ENCODE measurements around the gene USP9X. TPM values are rescaled to one million over a fixed set of nuclear protein-coding genes. Genes with fewer than 3 reads are reported as not detected.
A peak's percentile ranks its signal among the peaks of the same experiment; 100 is the strongest.
"Not testable (repeated sequence)": the region's sequence is repeated elsewhere in the genome, so short reads cannot be mapped to it uniquely, and the experiment has no call there.

Gene USP9X
- total RNA-seq, 1 donor from 2014 or later: 75.3 TPM

GRCh38 chrX:41148553-41148952, 63.3 kb downstream of the USP9X start:
- no peaks in the 10 kb centered on the region for H3K27me3 Mint-ChIP-seq
- H3K36me3 Mint-ChIP-seq (ENCODE audit: insufficient read depth): peaks cover 11% of the 10 kb centered on the region
- TF ChIP-seq, protein P1, sequence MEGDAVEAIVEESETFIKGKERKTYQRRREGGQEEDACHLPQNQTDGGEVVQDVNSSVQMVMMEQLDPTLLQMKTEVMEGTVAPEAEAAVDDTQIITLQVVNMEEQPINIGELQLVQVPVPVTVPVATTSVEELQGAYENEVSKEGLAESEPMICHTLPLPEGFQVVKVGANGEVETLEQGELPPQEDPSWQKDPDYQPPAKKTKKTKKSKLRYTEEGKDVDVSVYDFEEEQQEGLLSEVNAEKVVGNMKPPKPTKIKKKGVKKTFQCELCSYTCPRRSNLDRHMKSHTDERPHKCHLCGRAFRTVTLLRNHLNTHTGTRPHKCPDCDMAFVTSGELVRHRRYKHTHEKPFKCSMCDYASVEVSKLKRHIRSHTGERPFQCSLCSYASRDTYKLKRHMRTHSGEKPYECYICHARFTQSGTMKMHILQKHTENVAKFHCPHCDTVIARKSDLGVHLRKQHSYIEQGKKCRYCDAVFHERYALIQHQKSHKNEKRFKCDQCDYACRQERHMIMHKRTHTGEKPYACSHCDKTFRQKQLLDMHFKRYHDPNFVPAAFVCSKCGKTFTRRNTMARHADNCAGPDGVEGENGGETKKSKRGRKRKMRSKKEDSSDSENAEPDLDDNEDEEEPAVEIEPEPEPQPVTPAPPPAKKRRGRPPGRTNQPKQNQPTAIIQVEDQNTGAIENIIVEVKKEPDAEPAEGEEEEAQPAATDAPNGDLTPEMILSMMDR (IDR thresholded peaks at IDR 0.05; ENCODE audit: unreplicated experiment): no peak
- H3K27ac Mint-ChIP-seq: peak overlapping the region; percentile 34
- no peak overlapping the region for H3K4me3 Mint-ChIP-seq (ENCODE audit: low read depth)
- no peaks in the 10 kb centered on the region for H3K4me1 Mint-ChIP-seq (ENCODE audit: low read depth)
- H3K9me3 Mint-ChIP-seq (ENCODE audit: low read depth): peaks cover 3% of the 10 kb centered on the region
- DNase-seq (ENCODE audit: low spot score, unreplicated experiment): no peak

- peaks cover 13% of the 10 kb centered on the region for H3K36me3 Mint-ChIP-seq (ENCODE audit: insufficient read depth)
- TF ChIP-seq, protein P1 (IDR thresholded peaks at IDR 0.05; ENCODE audit: unreplicated experiment): no peak
- no peak overlapping the region for H3K27ac Mint-ChIP-seq
- H3K4me1 Mint-ChIP-seq (ENCODE audit: low read depth): no peaks in the 10 kb centered on the region
- no peak overlapping the region for H3K4me3 Mint-ChIP-seq (ENCODE audit: low read depth)
- H3K9me3 Mint-ChIP-seq (ENCODE audit: low read depth): peaks cover 3% of the 10 kb centered on the region
- DNase-seq (ENCODE audit: low spot score, unreplicated experiment): no peak
- no peaks in the 10 kb centered on the region for H3K27me3 Mint-ChIP-seq
Measured at GRCh38 chrX:41150043-41150442, 64.8 kb downstream of the USP9X start.

GRCh38 chrX:41151726-41152125, 66.5 kb downstream of the USP9X start:
- not testable (repeated sequence) for H3K27me3 Mint-ChIP-seq; H3K4me3 Mint-ChIP-seq (ENCODE audit: low read depth); H3K4me1 Mint-ChIP-seq (ENCODE audit: low read depth); H3K9me3 Mint-ChIP-seq (ENCODE audit: low read depth); H3K27ac Mint-ChIP-seq; DNase-seq (ENCODE audit: low spot score, unreplicated experiment)
- H3K36me3 Mint-ChIP-seq (ENCODE audit: insufficient read depth): peaks cover 14% of the 10 kb centered on the region

DNA sequence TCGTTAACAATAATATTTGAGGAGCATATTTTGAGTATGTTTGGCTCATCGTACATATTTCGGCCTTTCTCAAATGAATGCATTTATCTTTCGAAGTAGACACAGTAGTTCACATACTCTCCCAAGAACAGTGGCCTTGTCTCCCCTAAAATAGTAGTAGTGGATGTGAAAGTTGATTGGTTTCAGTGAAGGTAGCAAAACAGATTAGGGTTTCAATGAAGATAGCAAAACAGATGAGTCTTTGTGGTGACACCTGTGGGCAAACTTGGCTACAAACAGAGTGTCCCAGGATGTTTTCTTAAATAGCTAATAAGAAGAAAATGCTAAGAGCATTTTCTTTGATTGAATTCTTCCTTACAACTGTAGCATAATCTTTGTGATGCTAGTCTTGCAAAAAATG, 67.0 kb downstream of the USP9X start:
- H3K36me3 Mint-ChIP-seq (ENCODE audit: insufficient read depth): peaks cover 12% of the 10 kb centered on the region

GRCh38 chrX:41153448-41153847, 68.2 kb downstream of the USP9X start:
- Mint-ChIP-seq H3K4me3 (ENCODE audit: low read depth) (no peak overlapping the region), H3K9me3 (ENCODE audit: low read depth) (peaks cover 3% of the 10 kb centered on the region), H3K27ac (no peak overlapping the region), H3K36me3 (ENCODE audit: insufficient read depth) (peaks cover 10% of the 10 kb centered on the region), H3K27me3 (no peaks in the 10 kb centered on the region), H3K4me1 (ENCODE audit: low read depth) (no peaks in the 10 kb centered on the region)
- no peak for DNase-seq (ENCODE audit: low spot score, unreplicated experiment)
- TF ChIP-seq, protein P1 (IDR thresholded peaks at IDR 0.05; ENCODE audit: unreplicated experiment): no peak

More for the DNA sequence above, 67.0 kb downstream of the USP9X start:
- Mint-ChIP-seq H3K4me1 (ENCODE audit: low read depth) (no peaks in the 10 kb centered on the region), H3K27me3 (no peaks in the 10 kb centered on the region), H3K27ac (no peak overlapping the region), H3K4me3 (ENCODE audit: low read depth) (no peak overlapping the region), H3K9me3 (ENCODE audit: low read depth) (peaks cover 3% of the 10 kb centered on the region)
- TF ChIP-seq, protein P1 (IDR thresholded peaks at IDR 0.05; ENCODE audit: unreplicated experiment): no peak
- DNase-seq (ENCODE audit: low spot score, unreplicated experiment): no peak

DNA sequence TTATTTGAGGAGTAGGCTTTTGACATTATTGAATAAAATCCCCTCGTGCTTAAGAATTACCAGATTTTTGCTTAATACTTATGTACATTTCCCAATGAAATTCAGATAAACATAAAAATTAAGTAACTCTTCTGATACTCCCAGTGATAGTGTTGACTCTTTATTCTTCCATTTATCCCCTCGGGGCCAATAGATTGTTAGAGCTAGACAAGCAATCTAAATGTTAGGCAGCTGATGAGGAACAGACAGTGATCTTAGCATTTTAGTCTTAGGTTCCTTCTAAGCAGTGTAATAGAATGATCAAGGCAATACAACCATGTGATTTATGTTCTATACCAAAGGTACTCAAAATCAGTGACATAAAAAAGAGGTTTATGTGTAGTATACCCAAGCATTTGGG, 68.7 kb downstream of the USP9X start:
- Mint-ChIP-seq H3K36me3 (ENCODE audit: insufficient read depth) (peaks cover 9% of the 10 kb centered on the region), H3K27ac (no peak overlapping the region), H3K27me3 (no peaks in the 10 kb centered on the region), H3K9me3 (ENCODE audit: low read depth) (peaks cover 3% of the 10 kb centered on the region), H3K4me1 (ENCODE audit: low read depth) (no peaks in the 10 kb centered on the region), H3K4me3 (ENCODE audit: low read depth) (no peak overlapping the region)
- no peak for DNase-seq (ENCODE audit: low spot score, unreplicated experiment)
- TF ChIP-seq, protein P1 (IDR thresholded peaks at IDR 0.05; ENCODE audit: unreplicated experiment): no peak
